Activated T-cell treated with anti-CD3 and anti-CD28 coated beads, Interleukin-2, amount 50 U/mL, for 48 hours (primary cell): ENCODE measurements around the gene CCIN.
"Not testable (repeated sequence)": the region's sequence is repeated elsewhere in the genome, so short reads cannot be mapped to it uniquely, and the experiment has no call there.

Source experiments
- DNase-seq, 2 experiments: peaks; one replicate each; pipeline ENCODE4 v3.0.0-alpha.2; 2020

The CCIN gene

GRCh38 chr9:36141288-36141687 is 27.9 kb upstream of the CCIN start:
- DNase-seq, result no peak

- DNase-seq, result no peak
Observed at GRCh38 chr9:36141761-36142160, 27.4 kb upstream of the CCIN start.

- DNase-seq, result no peak
Observed at GRCh38 chr9:36142510-36143244, 26.5 kb upstream of the CCIN start.

GRCh38 chr9:36143245-36143641 is 25.9 kb upstream of the CCIN start:
- no peak for DNase-seq

GRCh38 chr9:36144309-36145232 is 24.6 kb upstream of the CCIN start:
- DNase-seq, result no peak

GRCh38 chr9:36145970-36146369 is 23.2 kb upstream of the CCIN start:
- no peak for DNase-seq

GRCh38 chr9:36146651-36147050 is 22.5 kb upstream of the CCIN start:
- DNase-seq, result no peak

- no peak for DNase-seq
Observed at GRCh38 chr9:36147441-36148175, 21.6 kb upstream of the CCIN start.

GRCh38 chr9:36148311-36149051 is 20.7 kb upstream of the CCIN start:
- peak; percentile 81 to 85 for DNase-seq

- DNase-seq, result no peak
Observed at GRCh38 chr9:36149197-36149596, 20.0 kb upstream of the CCIN start.

- DNase-seq, result no peak
Observed at GRCh38 chr9:36150574-36151315, 18.4 kb upstream of the CCIN start.

- peak; percentile 90 to 91 for DNase-seq
Observed at GRCh38 chr9:36151316-36152210, 17.6 kb upstream of the CCIN start.

- no peak for DNase-seq
Observed at GRCh38 chr9:36152741-36153438, 16.3 kb upstream of the CCIN start.

GRCh38 chr9:36153746-36154145 is 15.4 kb upstream of the CCIN start:
- DNase-seq, result no peak

GRCh38 chr9:36154331-36154952 is 14.7 kb upstream of the CCIN start:
- no peak for DNase-seq

GRCh38 chr9:36156116-36156515 is 13.1 kb upstream of the CCIN start:
- no peak for DNase-seq

GRCh38 chr9:36158122-36158521 is 11.1 kb upstream of the CCIN start:
- DNase-seq, result no peak

- DNase-seq, result no peak
Observed at GRCh38 chr9:36158917-36159316, 10.3 kb upstream of the CCIN start.

- not testable (repeated sequence) for DNase-seq
Observed at GRCh38 chr9:36159509-36159908, 9.7 kb upstream of the CCIN start.

- not testable (repeated sequence) for DNase-seq
Observed at GRCh38 chr9:36160126-36160525, 9.1 kb upstream of the CCIN start.
